AG04449 (cell line): Measurements from ENCODE around the gene EBF4.

Experiments
- CTCF ChIA-PET: fragments of 350-600 bp; formaldehyde crosslinking; extraction: SDS; loops from one replicate; lab custom pipeline; 2021; ENCODE audit warnings: antibody characterized with exemption; lab: Yijun Ruan, JAX
- POLR2A ChIA-PET: fragments of 400-600, 350-600 bp; formaldehyde crosslinking; extraction: SDS; loops from one replicate; lab custom pipeline; 2020; ENCODE audit warnings: antibody characterized with exemption, inconsistent platforms; lab: Yijun Ruan, JAX
- DNase-seq: peaks from one replicate; pipeline ENCODE4 v3.0.0-alpha.2; 2010; ENCODE audit warnings: low read depth, low spot score
- H3K4me3 ChIP-seq: 2 replicates; pipeline ENCODE4 v1.5.1; 2011; ENCODE audit warnings: low read depth, mild to moderate bottlenecking, control low read depth, low read length
- TF ChIP-seq, protein P1 (sequence below): IDR thresholded peaks from one replicate; pipeline ENCODE4 v1.5.1; 2011; ENCODE audit warnings: mild to moderate bottlenecking, moderate library complexity, low read length, control low read depth, inconsistent platforms; ENCODE audit not compliant: insufficient read depth; ENCODE audit errors: missing control alignments

EBF4 gene

DNA sequence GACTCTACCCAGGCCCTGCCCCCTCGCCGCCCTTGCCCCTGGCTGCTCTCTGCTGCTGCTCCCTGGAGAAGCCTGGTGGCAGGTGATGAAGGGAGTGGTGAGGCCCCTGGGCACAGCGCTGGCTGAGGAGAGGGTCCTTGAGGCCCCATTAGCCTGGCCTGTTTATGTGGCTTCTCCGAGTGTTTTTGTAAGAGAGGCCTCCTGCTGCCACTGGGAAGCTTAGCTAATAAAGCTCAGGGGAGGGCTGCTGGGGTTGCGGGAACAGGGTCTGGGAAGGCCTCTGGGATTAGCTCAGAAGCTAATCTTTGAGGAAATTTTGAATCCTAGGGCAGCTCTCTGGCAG, 15.5 kb downstream of the EBF4 start:
- H3K4me3 ChIP-seq: no peak overlapping the region
- ChIA-PET CTCF (interaction anchor here (1.0 to 2.1 kb wide), 3 partner anchors 19 to 186 kb away, joined by 3 to 7 read pairs (median 6); no protein-coding TSS in a partner anchor), POLR2A (no interaction called here)
- no peak for DNase-seq
- TF ChIP-seq, protein P1, sequence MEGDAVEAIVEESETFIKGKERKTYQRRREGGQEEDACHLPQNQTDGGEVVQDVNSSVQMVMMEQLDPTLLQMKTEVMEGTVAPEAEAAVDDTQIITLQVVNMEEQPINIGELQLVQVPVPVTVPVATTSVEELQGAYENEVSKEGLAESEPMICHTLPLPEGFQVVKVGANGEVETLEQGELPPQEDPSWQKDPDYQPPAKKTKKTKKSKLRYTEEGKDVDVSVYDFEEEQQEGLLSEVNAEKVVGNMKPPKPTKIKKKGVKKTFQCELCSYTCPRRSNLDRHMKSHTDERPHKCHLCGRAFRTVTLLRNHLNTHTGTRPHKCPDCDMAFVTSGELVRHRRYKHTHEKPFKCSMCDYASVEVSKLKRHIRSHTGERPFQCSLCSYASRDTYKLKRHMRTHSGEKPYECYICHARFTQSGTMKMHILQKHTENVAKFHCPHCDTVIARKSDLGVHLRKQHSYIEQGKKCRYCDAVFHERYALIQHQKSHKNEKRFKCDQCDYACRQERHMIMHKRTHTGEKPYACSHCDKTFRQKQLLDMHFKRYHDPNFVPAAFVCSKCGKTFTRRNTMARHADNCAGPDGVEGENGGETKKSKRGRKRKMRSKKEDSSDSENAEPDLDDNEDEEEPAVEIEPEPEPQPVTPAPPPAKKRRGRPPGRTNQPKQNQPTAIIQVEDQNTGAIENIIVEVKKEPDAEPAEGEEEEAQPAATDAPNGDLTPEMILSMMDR: no peak

DNA sequence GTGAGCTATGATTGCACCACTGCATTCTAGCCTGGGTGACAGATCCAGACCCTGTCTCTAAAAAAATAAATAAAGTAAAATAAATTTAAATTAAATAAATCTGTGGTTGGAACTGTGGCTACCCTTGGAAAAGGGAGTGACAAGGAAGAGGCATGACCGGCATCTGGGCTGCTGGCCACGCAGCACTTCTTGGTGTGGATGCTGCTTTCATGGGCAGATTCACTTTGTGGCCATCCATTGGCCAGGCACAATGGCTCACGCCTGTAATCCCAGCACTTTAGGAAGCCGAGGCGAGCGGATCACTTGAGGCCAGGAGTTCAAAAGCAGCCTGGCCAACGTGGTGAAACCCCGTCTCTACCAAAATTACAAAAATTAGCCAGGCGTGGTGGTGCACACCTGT, 16.1 kb downstream of the EBF4 start:
- ChIA-PET POLR2A (no interaction called here), CTCF (interaction anchor here (1.0 to 2.1 kb wide), 6 partner anchors 18 to 187 kb away, joined by 3 to 7 read pairs (median 4); no protein-coding TSS in a partner anchor)
- H3K4me3 ChIP-seq: no peak overlapping the region
- no peak for DNase-seq
- TF ChIP-seq, protein P1: no peak

DNA sequence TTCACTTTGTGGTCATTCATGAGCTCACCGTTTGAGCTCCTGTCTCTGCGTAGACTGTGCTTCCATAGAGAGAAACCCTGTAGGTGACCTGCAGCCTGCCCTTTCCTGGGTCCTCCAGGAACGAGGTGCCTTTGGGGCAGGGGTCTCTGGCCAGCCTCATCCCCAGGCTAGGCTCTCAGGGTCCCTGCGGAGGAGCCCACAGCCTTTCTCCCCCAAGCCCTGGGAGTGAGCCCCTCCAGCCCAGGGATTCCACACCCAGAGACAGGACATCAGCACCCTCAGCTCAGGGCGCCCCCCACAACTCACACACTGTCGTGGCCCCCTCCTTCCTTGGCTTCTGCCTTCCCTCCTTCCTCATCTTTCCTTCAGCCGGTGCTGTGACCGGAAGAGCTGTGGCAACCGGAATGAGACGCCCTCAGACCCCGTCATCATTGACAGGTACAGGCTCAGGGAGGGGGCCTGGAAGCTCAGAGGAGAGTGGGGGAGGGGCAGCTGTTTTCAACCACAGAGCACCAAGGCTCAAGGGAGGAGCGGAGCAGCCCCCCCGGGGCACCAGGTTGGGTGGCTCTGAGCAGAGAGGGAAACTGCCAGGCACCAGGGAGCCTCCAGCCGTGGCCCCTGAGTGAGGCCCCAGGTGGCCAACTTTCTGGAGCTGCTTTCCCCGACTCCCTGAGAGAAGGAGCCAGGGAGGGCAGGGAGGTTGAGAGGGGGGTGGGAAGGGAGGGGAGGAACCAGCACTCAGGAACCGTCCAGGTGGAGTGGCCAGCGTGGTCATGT, 16.8 kb downstream of the EBF4 start:
- TF ChIP-seq, protein P1: no peak
- ChIA-PET CTCF (interaction anchor here (1.2 to 2.1 kb wide), 5 partner anchors 16 to 34 kb away, joined by 3 to 7 read pairs (median 4); partner anchors contain the start of gene EBF4), POLR2A (no interaction called here)
- no peak overlapping the region for H3K4me3 ChIP-seq
- no peak for DNase-seq

DNA sequence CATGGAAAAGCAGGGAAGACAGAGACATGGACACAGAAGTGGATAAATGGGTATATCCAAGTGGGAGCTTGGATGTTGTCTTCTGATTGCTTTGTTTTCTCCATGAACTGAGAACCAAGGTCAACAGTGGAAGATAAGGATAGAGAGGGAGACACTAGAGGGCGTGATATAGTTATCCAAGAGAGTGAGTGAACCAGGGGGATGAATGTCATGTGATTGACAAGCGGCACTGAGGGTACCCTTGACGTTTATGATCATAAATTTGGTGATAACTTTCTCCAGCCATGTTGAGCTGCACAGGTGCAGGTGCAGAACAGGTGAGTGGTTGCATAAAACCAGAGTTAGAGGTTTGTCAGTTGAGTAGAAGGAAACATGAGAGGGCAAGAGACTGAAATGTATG, 20.7 kb downstream of the EBF4 start:
- no peak for DNase-seq
- H3K4me3 ChIP-seq: no peak overlapping the region
- POLR2A ChIA-PET: no interaction called here
- CTCF ChIA-PET: interaction anchor here (0.7 to 2.5 kb wide), 13 partner anchors 9 to 138 kb away, joined by 3 to 11 read pairs (median 4); no protein-coding TSS in a partner anchor
- TF ChIP-seq, protein P1: no peak

DNA sequence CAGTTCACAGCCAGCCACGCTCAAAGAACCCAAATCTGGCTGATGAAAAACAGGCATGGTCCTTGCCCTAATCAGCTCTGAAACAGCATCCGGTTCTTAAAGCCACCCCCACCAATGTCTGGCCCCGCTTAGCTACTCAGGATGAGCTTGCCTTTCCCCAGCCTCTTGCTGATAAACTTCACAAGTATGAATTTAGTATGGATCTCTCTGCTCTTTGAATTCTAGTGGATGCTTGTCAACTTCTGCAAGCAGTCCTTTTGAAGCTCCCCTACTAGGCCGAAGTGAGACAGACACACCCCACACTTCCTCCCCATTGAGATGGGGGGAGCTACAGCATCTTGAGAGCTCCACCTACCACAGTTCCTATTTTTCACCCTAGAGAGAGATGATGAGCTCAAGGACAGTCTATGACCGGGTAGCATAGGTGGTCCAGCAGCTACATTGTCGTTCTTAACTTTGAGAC, 36.7 kb downstream of the EBF4 start:
- ChIA-PET POLR2A (no interaction called here), CTCF (interaction anchor here (1.1 to 6.0 kb wide), 7 partner anchors 10 to 123 kb away, joined by 3 to 42 read pairs (median 8); no protein-coding TSS in a partner anchor)
- TF ChIP-seq, protein P1: no peak
- H3K4me3 ChIP-seq: no peak overlapping the region
- DNase-seq: no peak

DNA sequence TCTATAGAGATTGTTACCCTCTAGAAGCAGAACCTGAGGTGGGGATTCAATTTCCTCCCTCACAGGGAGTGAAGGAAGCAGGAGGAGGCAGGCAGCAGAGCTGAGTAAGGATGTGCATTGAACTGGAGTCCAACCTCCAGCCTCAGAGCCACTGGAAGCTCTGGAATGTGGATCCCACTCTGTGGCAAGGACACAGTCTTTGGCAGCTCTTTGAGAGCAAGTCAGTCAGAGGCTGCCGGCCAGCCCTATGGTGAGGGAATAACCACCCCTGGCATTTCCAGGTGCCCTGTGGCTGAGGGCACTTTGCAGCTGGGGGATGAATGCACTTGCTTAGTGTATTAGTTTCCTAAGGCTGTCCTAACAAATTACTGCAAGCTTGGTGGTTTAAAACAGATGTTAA, 37.2 kb downstream of the EBF4 start:
- ChIA-PET CTCF (interaction anchor here (1.1 to 6.0 kb wide), 5 partner anchors 11 to 23 kb away, joined by 3 to 42 read pairs (median 11); no protein-coding TSS in a partner anchor), POLR2A (no interaction called here)
- TF ChIP-seq, protein P1: no peak
- no peak overlapping the region for H3K4me3 ChIP-seq
- DNase-seq: peak; percentile 21
